Measurements from ENCODE around the gene ACTBL2.

DNA sequence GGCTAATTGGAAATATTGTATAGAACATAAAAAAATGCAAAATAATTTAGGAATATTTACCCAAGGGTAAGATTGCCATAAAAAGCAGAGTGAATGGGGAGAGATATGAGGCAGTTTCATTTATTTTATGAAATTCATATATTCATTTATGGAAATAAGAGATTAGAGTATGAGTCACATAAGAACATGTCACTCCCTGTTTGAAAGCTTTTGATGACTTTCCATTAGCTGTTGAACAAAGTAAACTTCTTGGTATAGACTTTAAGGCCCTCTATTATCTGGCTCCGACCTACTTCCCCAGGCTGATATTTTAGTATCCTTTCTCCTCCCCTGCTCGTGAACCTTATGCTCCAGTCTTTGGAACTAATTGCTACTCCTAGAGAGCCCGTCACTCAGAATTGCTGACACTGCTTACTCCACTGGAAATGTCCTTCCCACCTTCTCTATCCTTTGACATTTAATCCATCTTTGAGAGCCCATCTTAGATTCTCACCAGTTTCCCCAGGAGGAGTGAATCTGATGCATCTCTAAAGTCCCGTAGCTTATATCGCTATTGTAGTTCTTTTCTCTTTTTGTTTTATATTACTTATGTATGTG lies 8.9 kb upstream of the ACTBL2 start:
- TF ChIP-seq, protein P1, sequence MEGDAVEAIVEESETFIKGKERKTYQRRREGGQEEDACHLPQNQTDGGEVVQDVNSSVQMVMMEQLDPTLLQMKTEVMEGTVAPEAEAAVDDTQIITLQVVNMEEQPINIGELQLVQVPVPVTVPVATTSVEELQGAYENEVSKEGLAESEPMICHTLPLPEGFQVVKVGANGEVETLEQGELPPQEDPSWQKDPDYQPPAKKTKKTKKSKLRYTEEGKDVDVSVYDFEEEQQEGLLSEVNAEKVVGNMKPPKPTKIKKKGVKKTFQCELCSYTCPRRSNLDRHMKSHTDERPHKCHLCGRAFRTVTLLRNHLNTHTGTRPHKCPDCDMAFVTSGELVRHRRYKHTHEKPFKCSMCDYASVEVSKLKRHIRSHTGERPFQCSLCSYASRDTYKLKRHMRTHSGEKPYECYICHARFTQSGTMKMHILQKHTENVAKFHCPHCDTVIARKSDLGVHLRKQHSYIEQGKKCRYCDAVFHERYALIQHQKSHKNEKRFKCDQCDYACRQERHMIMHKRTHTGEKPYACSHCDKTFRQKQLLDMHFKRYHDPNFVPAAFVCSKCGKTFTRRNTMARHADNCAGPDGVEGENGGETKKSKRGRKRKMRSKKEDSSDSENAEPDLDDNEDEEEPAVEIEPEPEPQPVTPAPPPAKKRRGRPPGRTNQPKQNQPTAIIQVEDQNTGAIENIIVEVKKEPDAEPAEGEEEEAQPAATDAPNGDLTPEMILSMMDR (IDR thresholded peaks at IDR 0.05; ENCODE audit: insufficient read depth, low read length): no peak
- no peak for TF ChIP-seq POLR2AphosphoS5 (IDR thresholded peaks at IDR 0.05; ENCODE audit: low read depth)

Data from HL-60 (cell line).